Cardiac muscle cell (in vitro differentiated cells and primary cell): ENCODE results near the gene TMEM240. TPM values are rescaled to one million over a fixed set of nuclear protein-coding genes. Genes with fewer than 3 reads are reported as not detected.
"Not testable (repeated sequence)": the region's sequence is repeated elsewhere in the genome, so short reads cannot be mapped to it uniquely, and the experiment has no call there.

Experiments used
- DNase-seq, 2 donors: peaks; one replicate each; pipeline versions ENCODE4 v3.0.0 to v3.0.0-alpha.2; 2010 to 2017; ENCODE audit warnings: low read depth in 1 of 2, low spot score in 1 of 2
- H3K27ac ChIP-seq: fragments of 200-600 bp; sonication (generic); 2 replicates; pipeline ENCODE4 v1.5.1; 2016
- H3K27me3 ChIP-seq: fragments of 200-600 bp; sonication (generic); 2 replicates; pipeline ENCODE4 v1.6.0; 2016; ENCODE audit warnings: control low read depth
- H3K36me3 ChIP-seq: fragments of 200-600 bp; sonication (generic); 2 replicates; pipeline ENCODE4 v1.5.1; 2016; ENCODE audit warnings: control low read depth
- H3K4me1 ChIP-seq: fragments of 200-600 bp; sonication (generic); 2 replicates; pipeline ENCODE4 v1.8.1; 2017; ENCODE audit warnings: low read depth, mild to moderate bottlenecking, mixed run types
- H3K4me3 ChIP-seq: fragments of 200-600 bp; sonication (generic); 2 replicates; pipeline ENCODE4 v1.5.1; 2016; ENCODE audit warnings: mild to moderate bottlenecking
- H3K9me3 ChIP-seq: fragments of 200-600 bp; sonication (generic); 2 replicates; pipeline ENCODE4 v1.5.1; 2017; ENCODE audit warnings: low read depth, mild to moderate bottlenecking, control low read depth
- polyA plus RNA-seq: library from polyadenylated mRNA; unstranded; fragments of >200 nt; fragmentation: Nextera tagmentation; extraction: Ambion mirVana; gene quantifications from 2 replicates; pipeline ENCODE4 v1.2.1, GENCODE V29; 2016
- total RNA-seq: library from RNA; depleted of rRNA; stranded (reverse); fragments of >200 nt; gene quantifications from 2 replicates; pipeline ENCODE4 v1.2.3, GENCODE V29; 2016
- TF ChIP-seq, protein P1 (sequence below): IDR thresholded peaks from 2 replicates; pipeline ENCODE4 v1.5.1; 2012; ENCODE audit warnings: low read depth, mild to moderate bottlenecking, low read length

TMEM240 gene
- total and polyA plus RNA-seq, 2 experiments from 2014 or later = 6.2 to 26.0 TPM

DNA sequence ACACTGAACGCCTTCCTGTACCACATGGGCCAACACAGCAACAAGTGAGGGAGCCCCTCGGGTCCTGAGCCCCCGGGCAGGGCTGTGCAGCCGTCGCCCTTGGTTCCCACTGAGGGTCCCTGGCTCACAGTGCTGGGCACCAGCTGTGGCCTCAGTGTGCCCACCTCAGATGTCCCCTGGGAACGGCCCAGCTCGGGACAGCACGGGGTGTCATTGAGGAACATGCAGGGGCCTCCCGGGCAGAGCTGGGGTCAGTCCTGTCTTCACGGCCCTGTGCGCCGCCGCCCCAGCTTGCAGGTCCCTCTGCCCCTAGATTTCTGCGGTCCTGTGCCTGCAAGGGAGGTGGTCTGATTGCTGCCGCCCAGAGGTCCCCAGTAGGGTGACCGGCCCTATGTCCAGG is 51.2 kb downstream of the TMEM240 start:
- no peak for DNase-seq
- Histone ChIP-seq H3K9me3 (no peaks in the 10 kb centered on the region), H3K27me3 (no peaks in the 10 kb centered on the region), H3K4me3 (no peak overlapping the region), H3K4me1 (no peaks in the 10 kb centered on the region), H3K27ac (no peak overlapping the region), H3K36me3 (peaks cover 13% of the 10 kb centered on the region)
- TF ChIP-seq, protein P1, sequence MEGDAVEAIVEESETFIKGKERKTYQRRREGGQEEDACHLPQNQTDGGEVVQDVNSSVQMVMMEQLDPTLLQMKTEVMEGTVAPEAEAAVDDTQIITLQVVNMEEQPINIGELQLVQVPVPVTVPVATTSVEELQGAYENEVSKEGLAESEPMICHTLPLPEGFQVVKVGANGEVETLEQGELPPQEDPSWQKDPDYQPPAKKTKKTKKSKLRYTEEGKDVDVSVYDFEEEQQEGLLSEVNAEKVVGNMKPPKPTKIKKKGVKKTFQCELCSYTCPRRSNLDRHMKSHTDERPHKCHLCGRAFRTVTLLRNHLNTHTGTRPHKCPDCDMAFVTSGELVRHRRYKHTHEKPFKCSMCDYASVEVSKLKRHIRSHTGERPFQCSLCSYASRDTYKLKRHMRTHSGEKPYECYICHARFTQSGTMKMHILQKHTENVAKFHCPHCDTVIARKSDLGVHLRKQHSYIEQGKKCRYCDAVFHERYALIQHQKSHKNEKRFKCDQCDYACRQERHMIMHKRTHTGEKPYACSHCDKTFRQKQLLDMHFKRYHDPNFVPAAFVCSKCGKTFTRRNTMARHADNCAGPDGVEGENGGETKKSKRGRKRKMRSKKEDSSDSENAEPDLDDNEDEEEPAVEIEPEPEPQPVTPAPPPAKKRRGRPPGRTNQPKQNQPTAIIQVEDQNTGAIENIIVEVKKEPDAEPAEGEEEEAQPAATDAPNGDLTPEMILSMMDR = no peak

DNA sequence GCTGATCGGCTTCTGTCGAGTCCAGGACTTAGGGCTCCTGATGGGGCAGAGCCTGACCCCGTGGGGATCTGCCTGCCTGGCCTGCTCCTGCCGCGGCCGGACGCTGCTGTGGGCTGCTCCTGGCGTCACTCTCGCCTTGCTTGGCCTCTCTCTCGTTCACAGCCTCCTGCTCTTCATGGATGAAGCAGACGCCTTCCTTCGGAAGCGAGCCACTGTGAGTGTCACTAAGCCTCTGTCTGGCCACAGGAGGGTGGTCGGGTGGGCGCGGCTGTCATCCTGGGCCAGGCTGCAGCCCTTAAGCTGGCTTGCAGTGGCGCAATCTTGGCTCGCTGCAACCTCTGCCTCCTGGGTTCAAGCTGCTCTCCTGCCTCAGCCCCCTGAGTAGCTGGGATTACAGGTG is 52.7 kb downstream of the TMEM240 start:
- TF ChIP-seq, protein P1 = no peak
- peaks cover 19% of the 10 kb centered on the region for H3K36me3 ChIP-seq
- H3K27ac ChIP-seq = no peak overlapping the region

DNA sequence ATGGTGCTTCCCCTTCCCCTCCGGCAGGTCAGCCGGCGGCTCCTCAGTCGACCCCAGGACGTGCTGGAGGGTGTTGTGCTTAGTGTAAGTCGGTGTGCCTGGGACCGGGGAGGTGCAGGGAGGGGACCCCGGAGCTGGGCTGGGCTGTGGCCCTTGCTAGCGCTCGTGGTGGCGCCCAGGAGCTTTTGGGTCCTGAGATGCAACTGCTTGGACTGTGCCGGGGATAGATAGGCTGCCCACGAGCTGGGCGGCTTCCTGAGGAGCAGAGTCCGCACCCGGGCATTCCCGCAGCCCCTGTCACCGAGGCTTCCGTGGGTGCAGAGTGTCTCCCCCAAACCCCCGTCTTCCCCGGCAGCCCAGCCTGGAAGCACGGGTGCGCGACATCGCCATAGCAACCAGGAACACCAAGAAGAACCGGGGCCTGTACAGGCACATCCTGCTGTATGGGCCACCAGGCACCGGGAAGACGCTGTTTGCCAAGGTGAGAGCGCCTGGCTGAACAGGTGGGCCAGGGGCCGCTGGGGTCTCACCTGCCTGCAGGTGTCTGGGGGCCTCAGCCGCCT is 54.6 kb downstream of the TMEM240 start:
- not testable (repeated sequence) for H3K4me3 ChIP-seq, H3K9me3 ChIP-seq, H3K27me3 ChIP-seq, DNase-seq, H3K27ac ChIP-seq, H3K4me1 ChIP-seq
- peaks cover 14% of the 10 kb centered on the region for H3K36me3 ChIP-seq

More for the DNA sequence above, 52.7 kb downstream of the TMEM240 start:
- Histone ChIP-seq H3K4me1 (no peaks in the 10 kb centered on the region), H3K9me3 (no peaks in the 10 kb centered on the region), H3K27me3 (no peaks in the 10 kb centered on the region), H3K4me3 (no peak overlapping the region)
- no peak for DNase-seq

DNA sequence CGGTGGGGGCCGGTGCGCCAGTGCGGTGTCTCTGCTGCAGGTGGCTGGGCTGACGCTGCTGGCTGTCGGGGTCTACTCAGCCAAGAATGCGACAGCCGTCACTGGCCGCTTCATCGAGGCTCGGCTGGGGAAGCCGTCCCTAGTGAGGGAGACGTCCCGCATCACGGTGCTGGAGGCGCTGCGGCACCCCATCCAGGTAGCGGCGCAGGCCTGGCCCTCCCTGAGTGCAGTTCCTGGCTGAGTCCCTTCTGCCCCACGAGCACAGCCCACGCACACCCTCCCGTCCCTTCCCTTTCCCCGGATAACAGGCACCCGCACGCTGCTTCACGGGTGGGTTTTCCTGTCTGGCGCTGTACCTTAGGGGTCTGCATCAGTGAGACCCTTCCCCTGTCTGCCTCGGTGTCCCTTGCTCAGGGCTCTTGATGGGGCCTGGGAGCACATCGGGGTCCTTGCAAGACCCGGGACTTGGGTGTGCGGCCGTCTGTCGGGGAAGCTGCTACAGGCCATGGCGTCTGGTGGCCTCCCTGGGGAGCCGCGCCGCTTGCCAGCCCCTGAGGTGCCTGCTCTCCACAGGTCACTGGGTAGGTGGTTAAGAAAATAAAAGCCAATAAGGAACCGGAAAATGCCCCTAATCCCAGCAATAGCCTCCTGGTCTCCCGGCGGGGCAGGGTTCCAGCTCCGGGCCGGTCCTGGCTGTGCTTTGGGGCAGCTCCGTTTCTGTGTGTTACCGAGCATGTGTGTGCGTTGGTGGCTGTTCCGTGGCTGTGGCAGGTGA is 55.3 kb downstream of the TMEM240 start:
- H3K27ac ChIP-seq, DNase-seq, H3K4me1 ChIP-seq, H3K9me3 ChIP-seq, H3K27me3 ChIP-seq, H3K4me3 ChIP-seq: not testable (repeated sequence)
- H3K36me3 ChIP-seq = peaks cover 14% of the 10 kb centered on the region

Other genes starting within 250 kb of the TMEM240 start
- 59.1 and 61.4 TPM in 2 replicates for gene ACAP3, start 232.7 kb downstream of the TMEM240 start, total RNA-seq
- gene ACAP3, start 232.7 kb downstream of the TMEM240 start, polyA plus RNA-seq = 45.7 and 63.6 TPM in 2 replicates
- gene PUSL1, start 232.0 kb downstream of the TMEM240 start, total RNA-seq = 22.1 and 25.0 TPM in 2 replicates
- 17.4 and 18.7 TPM in 2 replicates for gene PUSL1, start 232.0 kb downstream of the TMEM240 start, polyA plus RNA-seq
- 100.0 and 124 TPM in 2 replicates for gene INTS11, start 216.0 kb downstream of the TMEM240 start, total RNA-seq
- 75.8 and 86.4 TPM in 2 replicates for gene INTS11, start 216.0 kb downstream of the TMEM240 start, polyA plus RNA-seq
- 38.5 and 49.3 TPM in 2 replicates for gene CPTP, start 215.8 kb downstream of the TMEM240 start, total RNA-seq
- gene CPTP, start 215.8 kb downstream of the TMEM240 start, polyA plus RNA-seq = 33.7 and 38.0 TPM in 2 replicates
- gene TAS1R3, start 209.3 kb downstream of the TMEM240 start, total RNA-seq = 0.81 and 1.1 TPM in 2 replicates
- 0.32 and 0.70 TPM in 2 replicates for gene TAS1R3, start 209.3 kb downstream of the TMEM240 start, polyA plus RNA-seq
- 78.1 and 105 TPM in 2 replicates for gene DVL1, start 191.2 kb downstream of the TMEM240 start, total RNA-seq
- gene DVL1, start 191.2 kb downstream of the TMEM240 start, polyA plus RNA-seq = 29.1 and 49.2 TPM in 2 replicates
- gene MXRA8, start 182.1 kb downstream of the TMEM240 start, total RNA-seq = 50.4 and 90.1 TPM in 2 replicates
- gene MXRA8, start 182.1 kb downstream of the TMEM240 start, polyA plus RNA-seq = 42.2 and 58.8 TPM in 2 replicates
- gene AURKAIP1, start 165.4 kb downstream of the TMEM240 start, total RNA-seq = 235 and 301 TPM in 2 replicates
- 252 and 305 TPM in 2 replicates for gene AURKAIP1, start 165.4 kb downstream of the TMEM240 start, polyA plus RNA-seq
- gene CCNL2, start 141.3 kb downstream of the TMEM240 start, total RNA-seq = 183 and 230 TPM in 2 replicates
- 283 and 301 TPM in 2 replicates for gene CCNL2, start 141.3 kb downstream of the TMEM240 start, polyA plus RNA-seq
- 97.6 and 168 TPM in 2 replicates for gene MRPL20, start 133.3 kb downstream of the TMEM240 start, total RNA-seq
- gene MRPL20, start 133.3 kb downstream of the TMEM240 start, polyA plus RNA-seq = 204 and 255 TPM in 2 replicates
- 0.49 and 0.60 TPM in 2 replicates for gene ANKRD65, start 119.3 kb downstream of the TMEM240 start, total RNA-seq
- 0.32 and 2.0 TPM in 2 replicates for gene ANKRD65, start 119.3 kb downstream of the TMEM240 start, polyA plus RNA-seq
- 31.5 and 40.4 TPM in 2 replicates for gene VWA1, start 104.9 kb downstream of the TMEM240 start, total RNA-seq
- gene VWA1, start 104.9 kb downstream of the TMEM240 start, polyA plus RNA-seq = 31.5 and 48.1 TPM in 2 replicates
- 0.21 and 0.28 TPM in 2 replicates for gene ATAD3C, start 90.9 kb downstream of the TMEM240 start, total RNA-seq
- 0.49 and 0.53 TPM in 2 replicates for gene ATAD3C, start 90.9 kb downstream of the TMEM240 start, polyA plus RNA-seq
- gene ATAD3B, start 68.9 kb downstream of the TMEM240 start, total RNA-seq = 28.1 and 37.4 TPM in 2 replicates
- 25.8 and 30.2 TPM in 2 replicates for gene ATAD3B, start 68.9 kb downstream of the TMEM240 start, polyA plus RNA-seq
- 61.7 and 79.7 TPM in 2 replicates for gene ATAD3A, start 28.5 kb downstream of the TMEM240 start, total RNA-seq
- 74.8 and 77.9 TPM in 2 replicates for gene ATAD3A, start 28.5 kb downstream of the TMEM240 start, polyA plus RNA-seq
- 97.3 and 131 TPM in 2 replicates for gene SSU72, start 34.2 kb upstream of the TMEM240 start, total RNA-seq
- 172 and 202 TPM in 2 replicates for gene SSU72, start 34.2 kb upstream of the TMEM240 start, polyA plus RNA-seq
- gene FNDC10, start 59.5 kb upstream of the TMEM240 start, total RNA-seq = 30.9 and 46.5 TPM in 2 replicates
- 34.1 and 62.3 TPM in 2 replicates for gene FNDC10, start 59.5 kb upstream of the TMEM240 start, polyA plus RNA-seq
- gene MIB2, start 74.9 kb upstream of the TMEM240 start, total RNA-seq = 191 and 248 TPM in 2 replicates
- gene MIB2, start 74.9 kb upstream of the TMEM240 start, polyA plus RNA-seq = 160 and 168 TPM in 2 replicates
- 23.6 and 30.0 TPM in 2 replicates for gene MMP23B, start 91.5 kb upstream of the TMEM240 start, total RNA-seq
- 11.3 and 14.1 TPM in 2 replicates for gene MMP23B, start 91.5 kb upstream of the TMEM240 start, polyA plus RNA-seq
- gene CDK11B, start 118.4 kb upstream of the TMEM240 start, total RNA-seq = 16.8 and 22.2 TPM in 2 replicates
- 16.6 and 17.9 TPM in 2 replicates for gene CDK11B, start 118.4 kb upstream of the TMEM240 start, polyA plus RNA-seq
- gene SLC35E2B, start 152.2 kb upstream of the TMEM240 start, total RNA-seq = 57.9 and 74.6 TPM in 2 replicates
- gene SLC35E2B, start 152.2 kb upstream of the TMEM240 start, polyA plus RNA-seq = 30.7 and 44.3 TPM in 2 replicates
- 6.1 and 13.2 TPM in 2 replicates for gene CDK11A, start 183.7 kb upstream of the TMEM240 start, total RNA-seq
- 12.4 and 16.6 TPM in 2 replicates for gene CDK11A, start 183.7 kb upstream of the TMEM240 start, polyA plus RNA-seq
- gene NADK, start 237.8 kb upstream of the TMEM240 start, total RNA-seq = 49.2 and 71.2 TPM in 2 replicates
- 42.7 and 45.2 TPM in 2 replicates for gene NADK, start 237.8 kb upstream of the TMEM240 start, polyA plus RNA-seq